Activated CD4-positive, CD25-positive, alpha-beta regulatory T cell treated with anti-CD3 and anti-CD28 coated beads, Interleukin-2, amount 50 U/mL, for 72 hours (primary cell): ENCODE results near the gene LRRTM4.

ENCODE experiments used
- DNase-seq: peaks from one replicate; pipeline ENCODE4 v3.0.0; 2021

LRRTM4 gene

DNA sequence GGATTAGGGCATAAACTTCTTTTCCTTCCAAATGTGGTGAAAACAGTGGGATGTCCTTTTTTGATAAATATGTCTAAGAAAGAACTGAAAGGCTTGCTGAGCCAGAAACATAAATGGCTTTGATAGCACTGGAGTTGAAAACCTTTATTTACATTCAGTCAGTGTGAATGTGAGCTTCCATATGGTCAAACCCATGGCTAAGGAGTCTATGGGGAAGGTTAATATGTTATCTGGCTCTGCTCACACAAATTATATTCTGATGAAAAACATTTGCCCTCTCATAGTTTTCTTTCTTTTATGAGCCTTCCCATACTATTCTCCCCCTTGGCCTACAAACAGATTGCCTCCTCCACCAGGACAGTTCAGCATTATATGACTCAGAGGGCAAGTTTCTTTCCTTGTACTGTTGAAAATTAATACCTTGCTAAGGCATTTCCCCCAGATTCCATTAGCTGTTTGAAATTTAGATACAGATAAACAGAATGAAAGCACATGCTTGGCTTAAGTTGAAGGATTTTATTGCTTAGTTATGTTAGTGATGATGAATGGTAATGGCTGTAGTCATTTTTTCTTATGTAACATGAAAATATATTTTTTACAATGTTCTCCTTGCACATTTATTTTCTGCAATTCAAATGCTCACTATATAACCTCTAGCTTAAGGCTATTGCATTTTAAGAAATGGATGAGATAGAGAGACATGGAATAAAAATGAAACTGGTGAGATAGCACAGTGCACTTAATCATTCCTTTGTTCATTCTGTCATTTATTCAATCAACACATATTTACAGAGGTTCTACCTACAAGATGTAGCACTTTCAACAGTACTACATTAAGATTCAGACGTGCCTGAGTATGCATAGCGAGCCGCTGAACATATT, 544.1 kb downstream of the LRRTM4 start:
- DNase-seq = no peak

DNA sequence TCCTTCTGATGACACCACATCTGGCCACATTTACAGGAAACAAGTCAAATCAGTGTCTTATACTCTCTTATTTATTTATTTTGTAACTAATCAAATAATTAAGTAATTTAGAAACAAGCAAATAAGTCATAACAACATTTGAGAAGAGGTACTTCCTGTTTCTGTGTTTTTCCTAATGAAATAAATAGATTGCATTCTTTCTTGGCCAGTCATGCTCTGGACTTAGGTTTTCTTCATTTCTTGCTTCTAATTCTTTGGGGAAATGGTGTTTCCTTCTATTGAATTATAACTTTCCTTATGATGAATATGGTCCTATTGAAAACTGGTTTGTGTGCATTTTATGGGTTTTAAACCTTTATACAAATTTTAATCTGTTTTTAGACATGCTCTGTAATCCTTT, 546.4 kb downstream of the LRRTM4 start:
- DNase-seq = no peak

DNA sequence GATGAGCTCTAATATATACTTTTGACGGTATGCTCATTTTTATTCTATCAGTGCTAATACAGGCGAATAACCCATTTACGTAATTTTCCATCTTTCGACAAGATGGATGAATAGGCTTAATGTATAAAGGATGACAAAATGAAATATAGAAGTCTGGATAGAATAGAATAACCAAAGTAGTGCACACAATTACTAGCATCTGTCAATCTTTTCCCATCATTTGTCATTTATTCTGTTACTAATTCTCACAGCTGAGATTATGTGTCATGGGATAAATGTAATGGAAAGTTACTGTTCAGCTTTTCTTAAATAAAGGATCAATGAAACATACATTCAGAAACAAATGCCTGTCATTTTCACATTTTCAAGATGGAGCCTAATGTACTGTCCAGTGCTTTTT, 548.6 kb downstream of the LRRTM4 start:
- no peak for DNase-seq

DNA sequence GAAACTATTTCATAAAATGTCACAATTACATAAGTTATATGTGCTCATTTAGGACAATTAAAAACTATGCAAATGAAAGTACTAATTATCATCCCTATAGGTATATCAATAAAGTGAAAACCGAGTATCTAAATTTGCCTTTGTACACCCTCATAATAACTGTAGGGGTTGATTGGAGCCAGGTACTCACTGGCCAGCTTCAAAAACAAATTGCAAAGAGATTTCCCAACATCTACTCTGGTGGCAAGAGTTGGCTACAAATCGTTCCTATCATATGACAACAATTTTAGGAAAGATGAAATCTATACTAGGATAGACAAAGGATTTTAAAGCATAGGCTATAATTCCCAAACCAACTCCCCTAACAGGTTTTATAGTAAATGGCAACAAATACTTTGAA, 556.4 kb downstream of the LRRTM4 start:
- no peak for DNase-seq

DNA sequence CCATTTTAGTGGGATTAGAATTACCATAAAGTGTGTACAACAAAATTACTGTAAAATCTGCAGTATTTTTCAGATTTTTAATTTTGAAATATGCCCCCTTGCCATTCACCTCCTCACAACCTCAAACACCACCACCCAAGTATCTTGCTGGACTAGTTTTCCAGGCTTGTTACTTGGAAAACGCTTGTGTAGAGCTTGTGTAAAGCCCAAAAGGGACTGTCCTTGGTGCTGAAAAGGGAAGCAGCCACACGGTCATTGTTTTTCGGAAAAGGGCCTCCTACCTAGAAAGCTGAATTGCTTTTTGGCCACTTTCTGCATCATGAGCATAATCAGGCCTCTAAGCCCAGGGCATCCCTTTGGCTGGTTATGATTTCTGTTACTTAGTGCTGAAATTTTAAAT, 563.4 kb downstream of the LRRTM4 start:
- DNase-seq = no peak

DNA sequence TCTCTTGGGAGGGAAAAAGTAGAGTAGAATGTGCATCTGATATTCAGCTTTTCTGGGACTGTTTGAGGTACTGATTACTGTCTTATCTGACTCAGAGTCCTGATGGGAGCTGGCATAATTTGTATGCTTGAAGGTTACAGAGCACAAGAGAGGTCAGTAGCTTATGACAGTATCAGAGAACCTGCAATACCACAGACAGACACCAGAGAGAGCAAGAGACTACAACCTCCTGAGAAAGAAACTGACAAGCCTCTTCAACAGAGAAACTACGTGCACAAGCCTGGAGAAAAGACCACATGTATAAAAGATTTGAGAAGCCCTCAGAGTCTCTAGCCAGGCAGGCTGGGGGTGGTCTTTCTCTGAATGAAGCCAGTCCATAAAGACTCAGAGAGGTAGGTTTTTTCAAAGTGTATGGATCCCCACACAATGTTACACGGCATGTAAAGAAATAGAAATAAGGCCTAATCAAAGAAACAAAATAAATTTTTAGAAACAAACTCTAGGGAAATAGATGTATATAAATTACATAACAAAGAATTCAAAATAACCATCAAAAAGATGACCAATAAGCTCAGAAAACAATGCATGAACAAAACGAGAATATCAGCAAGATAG, 568.3 kb downstream of the LRRTM4 start:
- no peak for DNase-seq

DNA sequence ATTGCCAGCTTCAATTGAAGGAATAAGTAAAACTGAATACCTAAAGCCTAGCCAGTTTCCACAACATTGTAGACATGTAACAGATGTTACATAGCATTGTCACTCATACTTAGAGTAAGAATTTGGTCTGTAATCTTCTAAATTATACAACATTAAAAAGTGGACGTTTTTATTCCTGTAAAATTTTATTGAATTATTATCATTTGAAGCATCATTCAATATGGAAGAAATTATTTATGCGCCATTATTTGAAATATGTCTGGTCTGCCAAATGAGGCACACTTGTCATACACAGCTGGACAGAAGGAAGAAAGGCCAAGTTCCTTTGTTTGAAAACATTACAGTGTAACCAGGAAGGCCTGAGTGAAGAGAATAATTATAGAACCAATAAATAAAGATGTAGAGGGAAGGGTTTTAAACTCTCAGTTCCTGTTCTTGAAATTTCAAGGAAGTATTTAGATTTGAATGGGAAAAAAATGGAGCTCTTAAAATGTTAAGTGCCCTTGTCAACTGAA, 575.5 kb downstream of the LRRTM4 start:
- no peak for DNase-seq

DNA sequence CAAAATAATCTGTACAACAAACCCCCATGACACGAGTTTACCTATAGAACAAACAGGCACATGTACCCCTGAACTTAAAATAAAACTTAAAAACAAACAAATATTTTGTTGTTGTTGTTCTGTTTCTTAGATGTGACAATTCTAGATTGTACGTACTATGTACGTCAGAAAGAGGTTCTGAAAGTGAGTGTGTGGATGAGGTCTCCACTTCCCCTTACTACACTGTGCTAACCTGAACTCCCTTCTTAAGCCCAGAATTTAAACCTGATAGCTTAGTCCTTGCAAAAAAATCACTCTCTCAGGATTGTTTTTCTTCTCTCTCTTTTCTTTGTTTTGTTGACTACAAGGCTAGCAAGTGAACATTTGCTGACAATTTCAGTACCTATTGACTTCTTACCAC, 581.6 kb downstream of the LRRTM4 start:
- no peak for DNase-seq

DNA sequence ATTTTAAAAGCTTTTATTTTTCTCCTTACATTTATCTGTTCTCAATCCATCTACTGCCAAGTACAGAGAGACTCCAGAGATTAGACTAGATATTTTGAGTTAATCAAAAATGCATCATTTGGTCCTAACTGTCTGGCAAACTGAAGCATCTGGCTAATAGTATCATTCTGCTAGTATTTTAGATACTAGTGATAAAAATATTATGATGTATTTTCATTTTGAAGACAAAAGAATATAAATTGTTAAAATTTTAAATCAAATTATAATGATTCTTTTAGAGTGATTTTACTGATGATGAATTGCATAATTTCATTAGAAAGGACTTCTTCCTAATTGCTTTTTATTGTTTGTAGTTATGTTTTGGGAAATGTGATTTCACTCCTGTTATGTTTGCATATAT, 584.0 kb downstream of the LRRTM4 start:
- DNase-seq = no peak

DNA sequence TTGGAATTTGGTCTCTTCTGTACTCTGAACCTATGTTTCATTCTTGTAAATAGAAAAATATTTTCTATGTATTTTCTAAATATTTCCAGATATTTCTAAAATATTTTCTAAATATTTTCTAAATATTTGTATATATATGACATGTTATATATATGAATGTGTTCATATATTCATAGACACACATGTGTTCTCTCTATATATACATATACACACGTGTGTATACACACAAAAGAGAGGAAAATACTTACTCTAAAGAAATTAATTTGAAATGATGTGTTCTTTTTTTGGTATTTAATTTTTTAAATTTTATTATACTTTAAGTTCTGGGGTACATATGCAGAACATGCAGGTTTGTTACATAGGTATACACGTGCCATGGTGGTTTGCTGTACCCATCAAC, 589.6 kb downstream of the LRRTM4 start:
- no peak for DNase-seq

DNA sequence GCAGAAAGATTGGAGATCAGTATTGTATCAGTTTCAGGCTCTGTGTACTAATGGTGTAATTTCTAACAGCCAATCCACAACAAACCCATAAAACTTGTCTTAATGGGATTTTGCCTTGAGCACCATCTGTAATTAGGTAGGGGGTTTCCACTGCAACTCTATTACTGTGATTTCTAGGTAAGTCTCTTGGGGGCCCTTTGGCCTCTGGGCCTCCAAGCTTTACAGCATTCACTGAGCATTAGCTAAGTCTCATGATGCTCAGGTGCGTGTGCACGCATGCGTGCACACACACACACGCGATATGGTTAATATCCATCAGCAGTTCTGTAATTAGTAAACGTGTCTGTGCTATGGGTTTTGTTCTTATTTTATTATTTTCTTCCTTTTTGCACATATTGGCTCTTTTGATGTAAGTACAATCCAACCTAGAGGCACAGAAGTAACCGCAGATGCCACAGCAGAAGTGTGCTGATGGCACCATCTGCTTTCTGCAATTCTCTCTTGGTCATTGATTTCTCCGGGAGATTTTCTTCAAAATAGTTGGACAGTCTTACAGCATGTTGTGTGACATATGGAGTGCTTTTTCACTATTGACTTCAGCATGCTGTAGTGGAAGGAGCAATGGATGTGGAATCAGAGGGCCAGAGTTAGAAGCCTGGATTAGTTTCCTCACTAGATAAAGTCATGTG, 592.0 kb downstream of the LRRTM4 start:
- DNase-seq = no peak

DNA sequence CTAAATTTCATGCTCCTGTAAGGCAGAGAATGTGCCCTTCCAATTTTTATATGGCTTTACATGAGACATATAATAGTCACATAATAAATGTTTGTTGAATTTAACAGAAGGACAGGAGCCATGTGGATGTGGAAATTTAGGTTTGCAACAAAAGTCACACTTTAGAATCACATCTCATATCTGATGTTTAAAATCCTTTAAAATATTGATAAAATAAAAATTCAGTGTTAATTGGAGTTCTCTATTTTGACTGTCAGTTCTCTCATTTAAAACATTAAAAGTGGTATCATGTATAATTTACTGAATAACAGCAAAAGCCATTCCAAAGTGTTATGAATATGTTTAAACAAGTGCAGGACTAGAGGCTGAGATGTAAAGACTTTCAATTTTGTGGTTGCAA, 594.1 kb downstream of the LRRTM4 start:
- no peak for DNase-seq

DNA sequence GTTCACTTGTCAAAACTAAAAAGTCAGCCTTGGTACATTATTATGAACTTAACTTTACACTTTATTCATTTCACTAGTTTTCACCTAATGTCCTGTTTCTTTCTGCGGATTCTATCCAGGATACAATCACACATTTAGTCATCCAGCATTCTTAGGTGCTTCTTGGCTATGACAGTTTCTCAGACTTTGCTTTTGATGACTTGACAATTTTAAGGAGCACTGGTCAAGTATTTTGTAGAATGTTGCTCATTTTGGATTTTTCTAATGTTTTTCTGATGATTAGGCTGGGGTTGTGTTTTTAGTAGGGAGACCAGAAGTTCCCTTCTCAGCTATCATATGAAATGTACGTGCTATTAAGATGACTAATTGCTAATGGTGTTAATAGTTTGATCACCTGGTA, 601.2 kb downstream of the LRRTM4 start:
- DNase-seq = no peak

DNA sequence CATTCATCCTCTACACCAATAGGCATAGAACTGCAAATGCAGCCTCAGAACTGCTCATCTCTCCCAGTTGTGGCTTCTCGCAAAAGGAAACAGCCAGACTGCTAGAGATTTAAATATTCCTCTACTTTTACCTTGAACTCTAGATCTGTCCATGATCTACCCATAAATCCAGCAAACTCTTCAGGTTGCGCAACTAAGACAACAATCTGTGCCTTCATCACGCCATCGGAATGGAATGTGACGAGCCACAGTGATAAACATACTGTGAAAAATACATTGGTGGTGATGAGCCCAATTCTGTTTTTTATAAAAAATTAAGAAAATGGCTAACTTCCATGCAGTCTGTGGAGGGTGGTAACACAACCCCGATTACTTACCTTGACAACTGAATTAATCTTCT, 626.7 kb downstream of the LRRTM4 start:
- no peak for DNase-seq

DNA sequence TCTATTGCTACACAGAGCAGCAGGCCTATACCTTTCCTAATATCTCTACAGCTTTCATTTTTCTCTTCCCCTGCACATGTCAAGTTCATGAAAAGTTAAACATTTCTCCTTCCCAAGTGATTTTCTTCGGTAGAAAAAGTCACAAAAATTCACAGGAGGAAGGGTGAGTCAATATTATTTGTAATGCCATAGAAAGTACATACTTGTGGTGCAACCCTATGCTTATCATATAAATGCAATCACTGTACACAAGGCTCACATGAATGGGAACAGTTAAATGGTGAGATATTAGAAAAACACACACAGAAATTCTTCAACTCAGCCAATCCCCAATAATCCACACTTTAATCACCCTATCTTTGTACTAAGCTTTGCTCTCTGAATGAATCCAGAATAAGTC, 651.6 kb downstream of the LRRTM4 start:
- no peak for DNase-seq

DNA sequence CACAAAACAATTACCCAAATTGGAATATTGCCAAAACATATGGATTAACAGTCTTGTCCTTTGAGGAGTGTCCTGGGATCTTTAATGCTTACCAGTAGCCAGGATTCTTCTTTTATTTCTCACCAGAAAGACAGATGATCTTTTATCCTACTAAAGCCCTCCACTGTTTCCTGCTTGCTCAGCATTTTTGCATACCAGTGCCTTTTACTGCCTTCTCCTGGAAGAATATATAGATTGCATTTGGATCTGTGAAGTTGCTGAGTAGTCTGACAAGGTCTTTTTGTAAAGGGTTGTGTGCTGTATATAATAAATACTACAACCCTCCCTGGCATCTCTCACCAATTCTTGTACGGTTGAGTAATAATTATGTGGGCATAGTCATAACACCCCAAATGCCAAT, 652.2 kb downstream of the LRRTM4 start:
- DNase-seq = no peak

DNA sequence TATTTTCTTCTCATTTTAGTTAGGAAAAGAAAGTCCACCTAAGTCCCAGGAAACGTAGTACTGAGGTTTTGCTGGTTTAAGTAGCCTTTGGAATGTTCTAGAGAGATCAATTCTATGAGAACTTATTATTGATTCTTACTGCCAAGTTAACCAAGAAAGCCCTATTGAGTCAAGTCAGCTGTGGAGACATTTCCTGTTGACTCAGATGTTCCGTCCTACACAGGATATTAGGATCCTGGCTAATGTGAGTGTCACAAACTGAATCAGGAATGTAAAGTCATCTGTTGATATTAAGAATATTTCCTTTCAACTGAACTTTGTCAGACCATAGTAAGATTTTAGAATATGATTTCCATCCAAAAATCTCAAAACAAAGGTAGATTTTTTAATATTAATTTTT, 654.3 kb downstream of the LRRTM4 start:
- no peak for DNase-seq

DNA sequence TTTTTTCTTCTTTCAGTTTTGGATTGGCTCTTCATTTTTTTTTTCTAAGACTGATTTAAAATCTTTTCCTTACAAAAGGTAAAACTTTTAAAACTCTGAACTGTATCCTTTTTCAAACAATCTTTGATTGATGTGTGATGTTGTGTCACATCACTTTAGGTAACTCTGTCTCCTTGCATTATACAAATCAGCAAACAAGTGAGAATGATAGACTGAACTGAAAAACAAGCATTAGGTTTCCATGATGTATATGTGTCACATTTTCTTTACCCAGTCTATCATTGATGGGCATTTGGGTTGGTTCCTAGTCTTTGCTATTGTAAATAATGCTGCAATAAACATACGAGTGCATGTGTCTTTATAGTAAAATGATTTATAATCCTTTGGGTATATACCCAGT, 655.7 kb downstream of the LRRTM4 start:
- no peak for DNase-seq

DNA sequence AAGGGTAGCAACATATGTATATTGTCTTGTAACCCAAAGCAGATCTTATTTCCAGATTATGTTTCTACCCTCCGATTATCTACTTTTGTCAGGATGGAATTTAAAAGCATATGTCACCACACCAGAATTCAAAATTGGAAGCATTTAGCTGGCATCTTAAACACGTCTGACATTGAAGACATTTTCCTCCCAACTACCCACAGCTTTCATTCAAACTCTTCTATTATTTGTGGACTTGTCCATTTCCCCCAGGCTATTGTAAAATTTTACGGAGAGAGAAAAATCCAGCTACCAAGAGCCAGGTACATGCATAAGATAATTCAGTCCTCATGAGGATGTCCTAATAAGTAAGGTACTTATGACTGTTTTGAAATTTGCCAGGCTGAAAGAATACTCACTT, 659.3 kb downstream of the LRRTM4 start:
- no peak for DNase-seq

DNA sequence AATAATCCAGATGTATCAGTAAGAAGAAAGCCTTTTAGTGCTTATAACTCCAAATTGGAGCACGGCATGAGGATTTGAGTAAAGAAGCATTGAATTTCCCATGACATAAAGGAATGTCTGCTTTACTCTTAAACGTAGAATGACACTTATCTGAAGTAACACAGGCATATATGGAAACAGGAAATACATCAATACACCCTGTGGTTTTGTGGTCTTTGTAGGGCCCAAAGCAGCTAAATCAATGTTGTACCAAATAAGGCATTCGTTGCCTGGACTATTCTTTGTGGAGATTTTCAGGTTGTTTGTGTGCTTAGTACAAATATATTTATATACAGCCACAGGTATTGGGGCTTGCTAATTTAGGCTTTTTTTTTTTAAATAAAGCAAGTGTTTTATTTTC, 660.5 kb downstream of the LRRTM4 start:
- no peak for DNase-seq

DNA sequence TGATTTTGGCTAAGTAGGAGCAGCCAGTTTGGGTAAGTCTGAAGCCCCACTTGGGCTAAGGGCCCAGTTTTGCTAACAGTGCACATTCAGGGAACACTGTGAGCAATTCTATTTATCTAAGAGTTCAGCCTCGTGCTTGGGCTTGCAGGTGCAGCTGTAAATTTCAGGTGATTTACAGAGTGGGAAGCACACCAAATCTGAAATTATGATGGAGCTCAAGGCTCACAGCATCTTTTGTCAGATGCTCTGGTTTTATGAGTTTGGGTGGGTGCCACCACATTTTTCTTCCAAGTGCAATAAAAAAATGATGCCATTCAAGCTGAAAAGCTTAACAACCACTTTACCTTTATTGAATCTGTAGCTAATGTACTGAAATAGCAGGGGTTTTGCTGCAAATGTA, 671.2 kb downstream of the LRRTM4 start:
- no peak for DNase-seq

DNA sequence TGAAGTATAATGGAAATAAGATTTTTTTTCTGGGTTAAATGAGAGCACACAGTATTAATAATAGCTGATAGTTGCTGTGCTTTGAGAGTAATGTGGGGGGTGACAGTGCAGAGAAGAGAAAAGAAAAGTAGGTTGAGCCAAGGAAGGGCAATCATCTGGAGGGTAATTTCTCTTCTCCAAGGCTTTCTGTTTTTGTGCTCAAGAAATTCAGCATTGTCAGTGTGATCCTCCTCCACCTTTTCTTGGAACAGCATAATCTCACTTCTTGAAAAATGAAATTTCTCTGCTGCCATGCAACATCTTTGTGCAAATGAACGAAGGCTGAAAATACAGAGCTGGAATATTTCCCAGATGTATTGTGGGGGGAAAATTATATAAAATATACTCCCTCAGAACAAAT, 673.1 kb downstream of the LRRTM4 start:
- DNase-seq = no peak

DNA sequence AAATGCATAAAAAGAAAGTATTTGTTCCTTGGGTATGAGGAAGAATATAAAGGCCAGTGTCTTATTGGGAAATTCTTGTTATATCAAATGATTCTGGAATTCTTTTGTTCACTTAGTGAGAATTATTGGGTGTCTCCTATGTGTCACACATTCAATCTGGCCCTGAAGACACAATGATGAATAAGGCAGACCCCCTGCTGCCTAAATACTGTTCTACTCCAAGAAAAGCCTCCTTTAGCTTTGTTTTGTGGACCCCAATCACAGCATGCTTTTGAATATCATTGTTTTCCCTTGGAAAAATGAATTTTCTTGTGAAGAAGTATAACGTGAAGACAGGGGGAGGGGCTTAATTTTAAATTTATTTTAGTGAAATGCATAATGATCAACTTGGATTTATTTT, 682.4 kb downstream of the LRRTM4 start:
- no peak for DNase-seq
